Neural cell (in vitro differentiated cells): Measurements from ENCODE around the gene RPN1. TPM values are rescaled to one million over a fixed set of nuclear protein-coding genes. Genes with fewer than 3 reads are reported as not detected.

Experiments used
- H2AFZ ChIP-seq: fragments of 200-600, 300-800 bp; sonication (generic), shearing (Covaris generic); 2 replicates; pipeline ENCODE4 v1.6.0; 2014; ENCODE audit warnings: low read depth, mild to moderate bottlenecking, antibody characterized with exemption, low read length, moderate library complexity
- H3F3A ChIP-seq: fragments of 200-600 bp; shearing (Covaris generic); 2 replicates; pipeline ENCODE4 v1.6.1; 2016; ENCODE audit warnings: mild to moderate bottlenecking, moderate library complexity, mixed read lengths, antibody characterized with exemption, low read length; ENCODE audit not compliant: insufficient read depth, poor library complexity, severe bottlenecking
- H3K27ac ChIP-seq: fragments of 200-600, 300-800 bp; sonication (generic), shearing (Covaris generic); 2 replicates; pipeline ENCODE4 v1.5.1; 2014; ENCODE audit warnings: mild to moderate bottlenecking, low read length, moderate library complexity
- H3K27me3 ChIP-seq: fragments of 300-800, 200-600 bp; sonication (generic), shearing (Covaris generic); 2 replicates; pipeline ENCODE4 v1.6.0; 2014; ENCODE audit warnings: mild to moderate bottlenecking, low read depth, low read length, moderate library complexity; ENCODE audit not compliant: insufficient read depth
- H3K36me3 ChIP-seq: fragments of 300-800, 200-600 bp; sonication (generic), shearing (Covaris generic); 2 replicates; pipeline ENCODE4 v1.5.1; 2014; ENCODE audit warnings: mild to moderate bottlenecking, antibody characterized with exemption, low read length, moderate library complexity; ENCODE audit not compliant: insufficient read depth
- H3K4me2 ChIP-seq: fragments of 300-800, 200-600 bp; sonication (generic), shearing (Covaris generic); 2 replicates; pipeline ENCODE4 v1.6.0; 2014; ENCODE audit warnings: mild to moderate bottlenecking, low read length
- H3K4me3 ChIP-seq: fragments of 300-800, 200-600 bp; sonication (generic), shearing (Covaris generic); 2 replicates; pipeline ENCODE4 v1.5.1; 2014; ENCODE audit warnings: mild to moderate bottlenecking, low read length, moderate library complexity
- H3K79me2 ChIP-seq: fragments of 200-600 bp; shearing (Covaris generic); replicated peaks from 2 replicates; pipeline ENCODE4 v1.6.0; 2014; ENCODE audit warnings: mild to moderate bottlenecking, low read length, moderate library complexity; ENCODE audit not compliant: insufficient read depth
- H3K9ac ChIP-seq: fragments of 300-800, 200-600 bp; sonication (generic), shearing (Covaris generic); 2 replicates; pipeline ENCODE4 v1.6.1; 2016; ENCODE audit warnings: mild to moderate bottlenecking, low read length, mixed read lengths
- H3K9me2 ChIP-seq: fragments of 200-600 bp; shearing (Covaris generic); 2 replicates; pipeline ENCODE4 v1.6.1; 2016; ENCODE audit warnings: mild to moderate bottlenecking, low read length, mixed read lengths; ENCODE audit not compliant: insufficient read depth
- H3K9me3 ChIP-seq: fragments of 200-600, 300-800 bp; sonication (generic), shearing (Covaris generic); 2 replicates; pipeline ENCODE4 v1.6.1; 2016; ENCODE audit warnings: mild to moderate bottlenecking, mixed run types, low read length, moderate library complexity, mixed read lengths
- H4K20me1 ChIP-seq: fragments of 200-600 bp; shearing (Covaris generic); 2 replicates; pipeline ENCODE4 v1.6.1; 2016; ENCODE audit warnings: mild to moderate bottlenecking, mixed run types; ENCODE audit not compliant: insufficient read depth
- CTCF ChIP-seq: fragments of 450-650 bp; IDR thresholded peaks from 2 replicates; pipeline ENCODE4 v1.5.1; 2014; ENCODE audit warnings: antibody characterized with exemption, mild to moderate bottlenecking, moderate library complexity; ENCODE audit not compliant: poor library complexity, severe bottlenecking
- EP300 ChIP-seq: fragments of 450-650 bp; conservative IDR thresholded peaks from 2 replicates; pipeline ENCODE4 v1.6.1; 2014; ENCODE audit warnings: antibody characterized with exemption, mild to moderate bottlenecking, moderate library complexity; ENCODE audit not compliant: poor library complexity, severe bottlenecking
- EZH2 ChIP-seq: fragments of 200-600, 300-800 bp; shearing (Covaris generic), sonication (generic); IDR thresholded peaks from 2 replicates; pipeline ENCODE4 v1.6.1; 2014; ENCODE audit warnings: antibody characterized with exemption, low read length, borderline replicate concordance, mild to moderate bottlenecking; ENCODE audit not compliant: insufficient read depth, poor library complexity, severe bottlenecking
- MXI1 ChIP-seq: fragments of 450-650 bp; conservative IDR thresholded peaks from 2 replicates; pipeline ENCODE4 v1.6.1; 2014; ENCODE audit warnings: antibody characterized with exemption, mild to moderate bottlenecking; ENCODE audit not compliant: poor library complexity, severe bottlenecking
- POLR2AphosphoS5 ChIP-seq: IDR thresholded peaks from 2 replicates; pipeline ENCODE4 v1.6.1; 2012
- RAD21 ChIP-seq: fragments of 450-650 bp; conservative IDR thresholded peaks from 2 replicates; pipeline ENCODE4 v1.6.1; 2014; ENCODE audit warnings: antibody characterized with exemption, mild to moderate bottlenecking, moderate library complexity
- REST ChIP-seq: IDR thresholded peaks from 2 replicates; pipeline ENCODE4 v1.6.1; 2012; ENCODE audit warnings: borderline replicate concordance
- SMC3 ChIP-seq: fragments of 450-650 bp; conservative IDR thresholded peaks from 2 replicates; pipeline ENCODE4 v1.6.1; 2014; ENCODE audit warnings: antibody characterized with exemption, mild to moderate bottlenecking, moderate library complexity; ENCODE audit not compliant: poor library complexity
- TAF1 ChIP-seq: IDR thresholded peaks from 2 replicates; pipeline ENCODE4 v1.6.1; 2012; ENCODE audit warnings: low read depth
- polyA plus RNA-seq: library from polyadenylated mRNA; depleted of rRNA; stranded (reverse); fragments of >200 nt; gene quantifications from 2 replicates; pipeline ENCODE4 v1.2.3, GENCODE V29; 2014

RPN1 gene
- polyA plus RNA-seq, 1 donor from 2014 or later = 201 TPM

DNA sequence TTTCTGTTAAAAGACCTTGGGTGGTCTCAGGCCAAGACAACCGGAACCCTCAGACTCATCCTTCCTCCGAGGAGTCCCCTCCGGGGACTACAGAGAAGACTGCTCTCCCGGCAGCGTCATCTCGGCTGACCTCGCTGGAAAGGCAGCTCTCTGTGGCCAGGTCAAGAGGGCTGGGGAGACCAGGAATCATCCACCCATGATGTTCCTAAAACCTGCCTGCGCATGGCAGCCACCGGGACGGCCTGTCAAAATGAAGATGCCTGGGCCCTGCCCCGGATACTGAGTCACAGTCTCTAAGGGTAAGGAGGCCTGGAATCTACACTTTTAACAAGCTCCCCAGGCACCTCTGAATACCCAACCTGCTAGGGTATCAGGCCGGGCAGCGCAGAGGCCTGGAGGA, 78.6 kb downstream of the RPN1 start:
- Histone ChIP-seq H3K4me2 (no peak overlapping the region), H3K36me3 (no peaks in the 10 kb centered on the region), H3K79me2 (no peaks in the 10 kb centered on the region), H3K9me2 (no peaks in the 10 kb centered on the region), H3K9ac (no peak overlapping the region), H3K4me3 (no peak overlapping the region), H2AFZ (no peak overlapping the region), H3K27me3 (no peaks in the 10 kb centered on the region), H3K9me3 (no peaks in the 10 kb centered on the region), H3K27ac (no peak overlapping the region), H3F3A (no peaks in the 10 kb centered on the region), H4K20me1 (no peaks in the 10 kb centered on the region)
- no peak for TF ChIP-seq EP300
- no peak for TF ChIP-seq MXI1
- TF ChIP-seq CTCF = no peak
- TF ChIP-seq RAD21 = no peak
- TF ChIP-seq TAF1 = no peak
- no peak for TF ChIP-seq SMC3
- no peak for TF ChIP-seq REST
- TF ChIP-seq EZH2 = no peak
- TF ChIP-seq POLR2AphosphoS5 = no peak

Other genes with a start within 250 kb of the RPN1 start
- gene DNAJB8, start 183.9 kb downstream of the RPN1 start, polyA plus RNA-seq = not detected in 2 replicates
- gene GATA2, start 157.6 kb downstream of the RPN1 start, polyA plus RNA-seq = not detected in 2 replicates
- 40.1 and 42.4 TPM in 2 replicates for gene RAB7A, start 75.4 kb upstream of the RPN1 start, polyA plus RNA-seq
- gene ACAD9, start 228.8 kb upstream of the RPN1 start, polyA plus RNA-seq = 33.5 and 48.9 TPM in 2 replicates